SKM-1 (cell line): Measurements from ENCODE around the gene PLPPR2.
"Not testable (repeated sequence)": the region's sequence is repeated elsewhere in the genome, so short reads cannot be mapped to it uniquely, and the experiment has no call there.

Experiments used
- DNase-seq: peaks from one replicate; lab custom pipeline; 2025; ENCODE audit not compliant: unreplicated experiment; lab: John Stamatoyannopoulos, UW

The PLPPR2 gene

GRCh38 chr19:11339254-11340098, 15.8 kb upstream of the PLPPR2 start, which contains the start of gene RAB3D:
Gene RAB3D (minus strand): TSS chr19:11339657. CDS start chr19:11337399, 2,258 bp downstream.
- DNase-seq = peak; percentile 35

DNA sequence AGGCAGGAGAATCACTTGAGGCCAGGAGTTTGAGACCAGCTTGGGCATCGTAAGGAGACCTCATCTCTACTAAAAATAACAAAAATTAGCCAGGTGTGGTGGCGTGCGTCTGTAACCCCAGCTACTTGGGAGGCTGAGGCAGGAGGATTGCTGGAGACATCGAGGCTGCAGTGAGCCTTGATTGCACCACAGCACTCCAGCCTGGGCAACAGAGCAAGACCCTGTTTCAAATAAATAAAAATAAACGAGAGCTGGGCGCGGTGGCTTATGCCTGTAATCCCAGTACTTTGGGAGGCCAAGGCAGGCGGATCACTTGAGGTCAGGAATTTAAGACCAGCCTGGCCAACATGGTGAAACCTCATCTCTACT, 15.1 kb upstream of the PLPPR2 start:
- DNase-seq = not testable (repeated sequence)

- no peak for DNase-seq
Observed at GRCh38 chr19:11342429-11342828, 12.8 kb upstream of the PLPPR2 start.

DNA sequence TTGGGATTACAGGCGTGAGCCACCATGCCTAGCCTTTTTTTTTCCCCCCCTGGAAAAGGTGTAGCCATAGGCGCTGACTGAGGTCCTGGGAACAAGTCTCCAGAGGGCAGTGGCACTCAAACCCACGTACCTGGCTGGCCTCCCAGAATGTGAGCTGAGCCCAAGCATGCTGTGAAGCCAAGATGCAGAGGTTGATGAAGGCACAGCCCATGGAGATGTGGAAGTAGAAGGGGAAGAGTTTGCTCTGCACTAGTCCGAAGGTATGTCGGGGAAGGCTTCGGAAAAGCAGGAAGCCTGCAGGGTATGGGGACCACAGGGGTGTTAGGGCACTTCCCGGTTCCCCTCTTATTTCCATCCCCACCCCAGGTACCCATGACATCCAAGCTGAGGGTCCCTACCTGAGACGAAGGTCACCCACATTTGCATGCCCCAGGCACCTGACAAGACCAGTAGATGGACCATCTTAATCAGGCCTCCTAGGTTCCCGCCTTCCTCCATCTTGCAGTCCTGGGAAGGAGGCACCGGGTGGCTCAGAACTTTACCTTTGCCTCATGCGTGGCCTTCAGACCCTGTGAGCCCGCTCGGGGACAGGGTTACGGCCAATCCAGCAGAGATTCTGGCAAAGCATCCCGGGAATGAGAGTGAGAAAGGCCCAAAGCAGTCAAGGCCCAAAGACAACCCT, 10.0 kb upstream of the PLPPR2 start:
- DNase-seq = no peak

DNA sequence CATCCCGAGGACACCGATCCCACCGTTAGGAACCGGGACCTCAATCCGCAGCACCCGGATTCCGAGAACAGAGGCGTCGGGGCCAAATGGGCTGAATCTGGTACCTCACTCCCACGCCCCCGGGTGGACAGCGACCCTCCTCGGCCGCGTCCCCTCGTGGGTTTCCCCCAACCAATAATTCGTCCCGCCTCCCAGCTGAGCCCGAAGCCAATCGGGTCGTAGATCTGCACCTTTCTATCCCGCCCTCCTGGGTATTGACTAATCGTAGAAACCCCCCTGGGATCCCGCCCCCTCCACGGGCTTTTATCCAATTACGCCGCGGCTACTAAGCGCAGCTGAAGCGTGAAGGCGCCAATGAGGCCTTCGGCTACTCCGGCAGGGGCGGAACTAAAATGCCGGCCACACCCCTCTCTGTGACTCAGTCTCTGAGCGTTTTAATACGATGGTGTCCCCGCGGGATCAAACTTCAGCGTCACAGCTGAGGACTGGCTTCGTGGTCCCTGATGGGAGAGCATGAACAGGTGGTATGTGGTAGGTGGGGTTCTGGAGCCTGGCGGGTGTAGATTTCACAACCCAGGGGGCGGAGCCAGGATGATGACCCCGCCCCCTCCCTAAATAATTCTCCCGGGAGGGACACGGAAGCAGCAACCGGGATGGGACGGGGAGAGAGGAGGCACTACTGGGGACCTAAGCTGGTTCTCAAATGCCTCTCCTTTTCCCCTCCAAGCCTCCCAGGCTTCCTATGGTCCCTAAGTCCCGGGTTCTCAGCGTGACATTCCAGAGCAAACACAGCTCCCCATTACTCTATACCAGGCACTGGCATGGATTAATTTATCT, 8.9 kb upstream of the PLPPR2 start, which contains the start of the genes CCDC159 and TMEM205:
TSS of gene CCDC159 (plus strand) at position 416 of the 837 bp plus-strand sequence. CDS start at position 504, 88 bp downstream.
TSS of gene TMEM205 (minus strand) at position 165 of the 837 bp plus-strand sequence. CDS start 649 bp downstream, outside the sequence.
- DNase-seq = peak; percentile 95

- DNase-seq = no peak
Observed at GRCh38 chr19:11347546-11348039, 7.6 kb upstream of the PLPPR2 start.

DNA sequence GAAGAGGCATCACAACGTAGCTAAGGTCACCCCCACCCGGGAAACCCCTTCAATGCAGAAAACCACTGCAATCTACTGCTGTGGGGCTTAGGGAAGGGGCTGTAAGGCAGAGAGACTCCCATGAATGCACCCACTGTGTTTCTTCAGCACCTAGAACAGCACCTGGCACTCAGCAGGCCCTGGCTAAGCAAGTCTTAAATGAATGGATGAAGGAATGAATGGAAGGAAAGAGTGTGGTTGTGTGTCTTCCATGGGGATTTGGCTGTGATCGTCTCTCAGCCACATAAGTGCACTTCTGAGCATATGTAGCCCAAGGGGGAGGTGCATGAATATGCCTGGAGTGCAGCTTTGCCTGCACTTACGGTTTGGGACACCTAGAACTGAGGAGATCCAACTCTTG, 6.1 kb upstream of the PLPPR2 start:
- DNase-seq = no peak

- DNase-seq = not testable (repeated sequence)
Observed at GRCh38 chr19:11354102-11354501, 1.1 kb upstream of the PLPPR2 start.

DNA sequence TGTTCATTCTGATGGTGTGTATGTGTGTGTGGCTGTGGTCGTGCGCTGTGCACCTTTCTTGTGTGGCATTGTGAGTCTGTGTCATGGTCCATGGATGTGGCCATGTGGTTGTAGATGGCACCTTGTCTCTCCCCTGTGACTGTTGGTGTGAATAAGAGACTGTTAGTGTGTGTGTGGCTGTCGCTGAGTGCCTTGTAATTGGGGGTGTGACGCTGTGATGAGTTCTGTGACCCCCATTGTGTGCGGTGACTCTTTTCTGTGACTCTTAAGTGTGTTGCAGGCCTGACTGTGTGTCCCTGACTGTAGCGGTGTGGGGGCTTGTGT, 804 bp downstream of the PLPPR2 start:
- DNase-seq = no peak

DNA sequence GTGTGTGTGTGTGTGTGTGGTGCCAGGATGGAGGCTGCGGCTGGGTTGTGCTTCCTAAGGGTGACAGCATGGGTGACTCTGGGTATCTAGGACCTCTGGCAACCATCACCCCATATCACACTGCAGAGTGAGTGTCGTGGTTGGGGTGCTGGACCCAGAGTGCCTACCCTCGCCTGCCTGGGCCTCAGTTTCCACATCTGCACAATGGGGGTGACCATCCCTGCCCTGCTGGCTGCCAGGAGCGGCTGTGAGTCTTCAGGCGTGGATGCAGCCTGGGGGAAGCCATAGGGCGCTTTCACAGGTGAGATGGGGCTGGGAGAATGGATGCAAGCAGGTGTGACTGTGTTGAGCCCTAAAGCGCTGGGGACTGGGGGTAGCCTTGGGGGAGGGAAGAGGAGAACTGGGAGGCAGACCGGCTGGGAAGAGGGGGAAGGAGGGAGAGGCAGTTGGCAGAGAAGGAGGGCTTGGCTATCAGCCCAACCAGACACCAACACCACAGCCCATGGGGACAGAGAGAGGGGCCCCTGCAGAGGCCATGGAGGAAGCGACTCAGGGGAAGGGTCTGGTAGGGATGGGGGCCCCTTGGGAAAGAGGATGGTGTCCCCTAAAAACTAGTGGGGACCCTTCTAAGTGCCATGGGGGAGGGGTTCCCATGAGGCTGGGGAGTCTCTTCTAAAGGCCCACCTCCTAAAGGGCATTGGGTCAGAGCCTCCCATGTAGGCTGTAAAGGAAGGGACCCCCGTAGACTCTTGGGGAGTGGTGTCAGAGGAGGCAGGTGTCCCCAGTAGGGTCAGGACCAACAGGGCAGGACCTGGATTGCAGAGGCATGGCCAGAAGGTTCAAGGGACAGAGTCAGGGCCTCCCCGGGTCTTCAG, 1.7 kb downstream of the PLPPR2 start:
- DNase-seq = no peak

- no peak for DNase-seq
Observed at GRCh38 chr19:11359421-11359820, 4.2 kb downstream of the PLPPR2 start.

GRCh38 chr19:11361037-11361770, 6.0 kb downstream of the PLPPR2 start:
- DNase-seq = no peak

- DNase-seq = no peak
Observed at GRCh38 chr19:11361771-11362731, 6.8 kb downstream of the PLPPR2 start.

DNA sequence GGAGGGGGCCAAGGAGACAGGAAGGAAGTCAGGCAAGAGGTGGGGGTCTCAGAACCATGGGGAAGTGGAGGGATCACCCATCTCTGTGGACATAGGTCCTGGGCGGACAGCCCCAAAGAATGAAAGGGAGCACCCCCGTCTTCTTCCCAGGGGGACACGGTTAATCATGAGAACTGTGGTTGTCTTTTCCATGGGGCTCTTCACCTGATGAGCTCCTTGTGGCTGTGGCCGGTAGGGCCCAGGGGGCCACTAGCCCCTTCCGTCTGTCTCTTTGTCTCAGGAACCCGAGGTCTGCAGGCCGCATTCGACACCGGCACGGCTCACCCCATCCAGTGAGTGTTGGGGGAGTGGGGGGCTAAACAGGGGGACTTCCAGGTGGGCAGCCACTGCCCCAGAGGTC, 8.6 kb downstream of the PLPPR2 start:
- no peak for DNase-seq

DNA sequence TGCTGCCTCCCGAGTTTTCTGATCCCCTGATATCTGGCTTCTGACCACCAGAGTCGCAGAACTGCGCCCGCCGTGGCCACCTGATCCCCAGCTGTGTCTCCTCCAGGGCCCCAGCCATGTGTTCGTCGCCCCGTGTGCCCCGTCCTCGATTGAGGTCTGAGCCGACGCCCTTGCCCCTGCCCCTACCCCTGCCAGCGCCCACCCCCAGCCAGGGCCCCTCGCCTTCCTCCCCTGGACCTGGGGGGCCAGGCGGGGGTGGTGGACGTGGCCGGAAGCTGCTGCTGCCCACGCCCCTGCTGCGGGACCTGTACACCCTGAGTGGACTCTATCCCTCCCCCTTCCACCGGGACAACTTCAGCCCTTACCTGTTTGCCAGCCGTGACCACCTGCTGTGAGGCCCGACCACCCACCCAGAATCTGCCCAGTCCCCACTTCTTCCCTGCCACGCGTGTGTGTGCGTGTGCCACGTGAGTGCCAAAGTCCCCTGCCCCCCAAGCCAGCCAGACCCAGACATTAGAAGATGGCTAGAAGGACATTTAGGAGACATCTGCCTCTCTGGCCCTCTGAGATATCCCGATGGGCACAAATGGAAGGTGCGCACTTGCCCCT, 9.2 kb downstream of the PLPPR2 start:
- no peak for DNase-seq

DNA sequence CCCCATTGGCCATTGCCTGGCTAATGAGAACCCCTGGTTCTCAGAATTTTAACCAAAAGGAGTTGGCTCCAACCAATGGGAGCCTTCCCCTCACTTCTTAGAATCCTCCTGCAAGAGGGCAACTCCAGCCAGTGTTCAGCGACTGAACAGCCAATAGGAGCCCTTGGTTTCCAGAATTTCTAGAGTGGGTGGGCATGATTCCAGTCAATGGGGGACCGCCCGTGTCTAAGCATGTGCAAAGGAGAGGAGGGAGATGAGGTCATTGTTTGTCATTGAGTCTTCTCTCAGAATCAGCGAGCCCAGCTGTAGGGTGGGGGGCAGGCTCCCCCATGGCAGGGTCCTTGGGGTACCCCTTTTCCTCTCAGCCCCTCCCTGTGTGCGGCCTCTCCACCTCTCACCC, 9.7 kb downstream of the PLPPR2 start:
- no peak for DNase-seq

DNA sequence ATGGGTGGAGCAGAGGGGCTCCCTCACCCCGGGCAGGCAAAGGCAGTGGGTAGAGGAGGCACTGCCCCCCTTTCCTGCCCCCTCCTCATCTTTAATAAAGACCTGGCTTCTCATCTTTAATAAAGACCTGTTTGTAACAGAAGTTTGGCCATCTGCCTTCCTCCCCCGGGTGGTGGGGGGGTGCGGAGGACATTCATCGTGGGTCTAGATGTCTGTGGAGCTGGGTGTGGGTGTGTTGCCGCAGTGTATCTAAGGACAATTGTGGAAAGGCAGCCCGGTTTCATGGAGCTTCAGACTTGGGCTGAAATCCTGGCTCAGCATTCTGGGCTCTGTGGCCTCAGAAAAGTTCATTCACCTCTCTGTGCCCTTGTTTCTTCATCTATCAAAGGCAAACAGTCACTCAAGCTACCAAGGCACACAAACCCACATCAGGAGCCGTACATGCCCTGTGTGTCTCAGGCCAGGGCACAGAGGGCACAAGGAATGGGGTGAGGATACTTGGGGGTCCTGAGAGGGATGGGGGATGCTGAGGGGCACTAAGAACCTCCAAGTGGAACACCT, 10.4 kb downstream of the PLPPR2 start:
- no peak for DNase-seq

- DNase-seq = no peak
Observed at GRCh38 chr19:11367528-11367927, 12.3 kb downstream of the PLPPR2 start.
